Measurements from ENCODE around the gene SASH1.

Gene SASH1

DNA sequence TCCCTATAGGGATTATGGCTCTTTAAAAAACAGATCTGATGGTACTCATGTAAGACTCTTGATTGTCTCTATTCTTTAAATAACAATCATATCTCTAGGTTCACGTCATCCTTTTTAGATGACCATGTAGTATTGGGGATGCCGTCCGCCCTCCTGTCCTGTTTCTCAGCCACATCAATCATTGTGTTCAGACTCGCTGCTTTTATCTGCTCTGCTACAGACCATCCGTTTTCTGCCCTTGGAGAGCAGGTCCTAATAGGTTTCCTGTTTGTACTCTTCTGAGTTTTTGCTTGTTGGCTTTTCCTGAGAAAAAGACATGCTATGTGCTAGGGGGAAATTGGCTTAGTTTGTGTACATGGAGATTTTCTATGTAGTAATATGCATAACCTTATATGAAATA lies 76.8 kb downstream of the SASH1 start:
- no peaks in the 10 kb centered on the region for H3F3A ChIP-seq (ENCODE audit: insufficient read depth)
- H4K20me1 ChIP-seq (ENCODE audit: low read depth, low read length): no peaks in the 10 kb centered on the region
- no peak overlapping the region for H3K4me2 ChIP-seq (ENCODE audit: low read depth, low read length, poor library complexity, severe bottlenecking)
- no peak overlapping the region for H3K9ac ChIP-seq (ENCODE audit: low read length)
- no peaks in the 10 kb centered on the region for H3K36me3 ChIP-seq (ENCODE audit: low read length)
- H3K27ac ChIP-seq (ENCODE audit: low read depth, low read length): no peak overlapping the region
- no peak overlapping the region for H3K4me3 ChIP-seq (ENCODE audit: insufficient read depth, low read length, poor library complexity, severe bottlenecking)
- no peak overlapping the region for H2AFZ ChIP-seq (ENCODE audit: low read depth, low read length, severe bottlenecking)
- H3K9me3 ChIP-seq (ENCODE audit: insufficient read depth, low read length): no peaks in the 10 kb centered on the region
- H3K27me3 ChIP-seq (ENCODE audit: low read length): no peaks in the 10 kb centered on the region
- no peaks in the 10 kb centered on the region for H3K79me2 ChIP-seq (ENCODE audit: insufficient read depth, low read length)
- no peaks in the 10 kb centered on the region for H3K9me2 ChIP-seq (replicated peaks; ENCODE audit: insufficient read depth, low read length)
- no peak for TF ChIP-seq EZH2phosphoT487 (conservative IDR thresholded peaks at IDR 0.05; ENCODE audit: low read length)
- TF ChIP-seq, protein P1, sequence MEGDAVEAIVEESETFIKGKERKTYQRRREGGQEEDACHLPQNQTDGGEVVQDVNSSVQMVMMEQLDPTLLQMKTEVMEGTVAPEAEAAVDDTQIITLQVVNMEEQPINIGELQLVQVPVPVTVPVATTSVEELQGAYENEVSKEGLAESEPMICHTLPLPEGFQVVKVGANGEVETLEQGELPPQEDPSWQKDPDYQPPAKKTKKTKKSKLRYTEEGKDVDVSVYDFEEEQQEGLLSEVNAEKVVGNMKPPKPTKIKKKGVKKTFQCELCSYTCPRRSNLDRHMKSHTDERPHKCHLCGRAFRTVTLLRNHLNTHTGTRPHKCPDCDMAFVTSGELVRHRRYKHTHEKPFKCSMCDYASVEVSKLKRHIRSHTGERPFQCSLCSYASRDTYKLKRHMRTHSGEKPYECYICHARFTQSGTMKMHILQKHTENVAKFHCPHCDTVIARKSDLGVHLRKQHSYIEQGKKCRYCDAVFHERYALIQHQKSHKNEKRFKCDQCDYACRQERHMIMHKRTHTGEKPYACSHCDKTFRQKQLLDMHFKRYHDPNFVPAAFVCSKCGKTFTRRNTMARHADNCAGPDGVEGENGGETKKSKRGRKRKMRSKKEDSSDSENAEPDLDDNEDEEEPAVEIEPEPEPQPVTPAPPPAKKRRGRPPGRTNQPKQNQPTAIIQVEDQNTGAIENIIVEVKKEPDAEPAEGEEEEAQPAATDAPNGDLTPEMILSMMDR (IDR thresholded peaks at IDR 0.05; ENCODE audit: insufficient read depth, low read length, poor library complexity, severe bottlenecking): no peak

GRCh38 chr6:148422085-148422484 lies 79.4 kb downstream of the SASH1 start:
- H3K9ac ChIP-seq (ENCODE audit: low read length): no peak overlapping the region
- no peak overlapping the region for H2AFZ ChIP-seq (ENCODE audit: low read depth, low read length, severe bottlenecking)
- H3K27me3 ChIP-seq (ENCODE audit: low read length): no peaks in the 10 kb centered on the region
- TF ChIP-seq, protein P1 (IDR thresholded peaks at IDR 0.05; ENCODE audit: insufficient read depth, low read length, poor library complexity, severe bottlenecking): no peak
- TF ChIP-seq EZH2phosphoT487 (conservative IDR thresholded peaks at IDR 0.05; ENCODE audit: low read length): no peak
- no peaks in the 10 kb centered on the region for H3K36me3 ChIP-seq (ENCODE audit: low read length)
- no peak overlapping the region for H3K4me3 ChIP-seq (ENCODE audit: insufficient read depth, low read length, poor library complexity, severe bottlenecking)
- H4K20me1 ChIP-seq (ENCODE audit: low read depth, low read length): no peaks in the 10 kb centered on the region
- no peak overlapping the region for H3K4me2 ChIP-seq (ENCODE audit: low read depth, low read length, poor library complexity, severe bottlenecking)
- H3F3A ChIP-seq (ENCODE audit: insufficient read depth): no peaks in the 10 kb centered on the region
- H3K79me2 ChIP-seq (ENCODE audit: insufficient read depth, low read length): no peaks in the 10 kb centered on the region
- H3K27ac ChIP-seq (ENCODE audit: low read depth, low read length): no peak overlapping the region
- H3K9me3 ChIP-seq (ENCODE audit: insufficient read depth, low read length): no peaks in the 10 kb centered on the region
- no peaks in the 10 kb centered on the region for H3K9me2 ChIP-seq (replicated peaks; ENCODE audit: insufficient read depth, low read length)

- Histone ChIP-seq H3K27me3 (ENCODE audit: low read length) (no peaks in the 10 kb centered on the region), H4K20me1 (ENCODE audit: low read depth, low read length) (no peaks in the 10 kb centered on the region), H3K79me2 (ENCODE audit: insufficient read depth, low read length) (no peaks in the 10 kb centered on the region), H3K4me3 (ENCODE audit: insufficient read depth, low read length, poor library complexity, severe bottlenecking) (no peak overlapping the region), H3F3A (ENCODE audit: insufficient read depth) (no peaks in the 10 kb centered on the region), H3K9me3 (ENCODE audit: insufficient read depth, low read length) (no peaks in the 10 kb centered on the region), H2AFZ (ENCODE audit: low read depth, low read length, severe bottlenecking) (no peak overlapping the region), H3K27ac (ENCODE audit: low read depth, low read length) (no peak overlapping the region), H3K9me2 (replicated peaks; ENCODE audit: insufficient read depth, low read length) (no peaks in the 10 kb centered on the region), H3K4me2 (ENCODE audit: low read depth, low read length, poor library complexity, severe bottlenecking) (no peak overlapping the region), H3K9ac (ENCODE audit: low read length) (no peak overlapping the region), H3K36me3 (ENCODE audit: low read length) (no peaks in the 10 kb centered on the region)
- TF ChIP-seq, protein P1 (IDR thresholded peaks at IDR 0.05; ENCODE audit: insufficient read depth, low read length, poor library complexity, severe bottlenecking): no peak
- TF ChIP-seq EZH2phosphoT487 (conservative IDR thresholded peaks at IDR 0.05; ENCODE audit: low read length): no peak
Measured at GRCh38 chr6:148423133-148423532, 80.5 kb downstream of the SASH1 start.

All from SU-DHL-6 (cell line).